Myocyte (in vitro differentiated cells): ENCODE measurements around the gene RHBDF1. TPM values are rescaled to one million over a fixed set of nuclear protein-coding genes. Genes with fewer than 3 reads are reported as not detected.
"Not testable (repeated sequence)": the region's sequence is repeated elsewhere in the genome, so short reads cannot be mapped to it uniquely, and the experiment has no call there.

Experiments
- DNase-seq: peaks from one replicate; pipeline ENCODE4 v3.0.0-alpha.2; 2012; ENCODE audit warnings: low read depth
- total RNA-seq: library from RNA; depleted of rRNA; stranded (reverse); fragments of >200 nt; gene quantifications from 2 replicates; pipeline ENCODE4 v1.2.3, GENCODE V29; 2014

Gene RHBDF1
- total RNA-seq, 1 donor from 2014 or later = 103 TPM

DNA sequence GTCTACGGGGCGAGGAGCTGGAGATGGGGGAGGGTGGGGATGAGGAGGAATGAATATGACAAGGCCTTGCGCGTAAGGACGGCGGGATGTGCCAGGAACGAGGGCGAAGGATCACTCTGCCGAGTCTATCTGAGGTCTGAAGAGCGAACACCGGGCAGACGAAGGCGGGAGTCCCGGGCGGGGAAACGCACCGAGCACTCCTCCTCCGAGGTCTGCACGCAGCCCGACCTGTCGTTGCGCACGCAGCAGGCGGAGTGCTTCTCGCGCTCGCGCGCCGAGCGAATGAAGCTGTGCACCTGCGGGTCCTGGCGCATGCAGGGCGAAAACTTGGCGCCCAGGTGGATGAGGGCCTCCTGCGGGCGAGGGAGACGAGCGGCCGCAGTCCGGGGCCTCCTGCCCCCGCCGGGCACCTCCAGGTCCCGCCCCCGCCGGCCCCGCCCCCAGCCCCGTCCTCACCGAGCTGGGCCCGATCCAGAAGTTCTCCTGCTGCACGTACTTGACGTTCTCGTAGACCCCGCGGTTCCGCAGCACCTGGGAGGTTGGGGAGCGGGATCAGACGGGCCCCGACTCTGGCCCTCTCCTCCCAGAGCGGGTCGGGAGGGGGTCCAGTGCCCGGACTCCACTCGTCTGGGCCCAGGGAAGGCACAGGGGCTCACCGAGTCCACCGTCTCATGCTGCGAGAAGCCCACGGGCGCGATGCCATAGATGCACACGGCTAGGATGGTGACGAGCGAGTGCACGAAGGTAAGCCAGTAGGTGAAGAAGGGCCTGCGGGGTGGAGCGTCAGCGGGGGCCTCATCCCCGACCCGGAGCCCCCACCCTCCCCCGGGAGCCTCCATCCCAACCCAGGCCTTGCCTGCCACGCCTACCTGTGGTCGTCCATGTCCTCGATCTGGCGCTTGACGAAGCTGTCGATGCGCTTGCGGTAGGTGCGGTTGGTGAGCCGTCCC is 11.2 kb downstream of the RHBDF1 start:
- DNase-seq = no peak

DNA sequence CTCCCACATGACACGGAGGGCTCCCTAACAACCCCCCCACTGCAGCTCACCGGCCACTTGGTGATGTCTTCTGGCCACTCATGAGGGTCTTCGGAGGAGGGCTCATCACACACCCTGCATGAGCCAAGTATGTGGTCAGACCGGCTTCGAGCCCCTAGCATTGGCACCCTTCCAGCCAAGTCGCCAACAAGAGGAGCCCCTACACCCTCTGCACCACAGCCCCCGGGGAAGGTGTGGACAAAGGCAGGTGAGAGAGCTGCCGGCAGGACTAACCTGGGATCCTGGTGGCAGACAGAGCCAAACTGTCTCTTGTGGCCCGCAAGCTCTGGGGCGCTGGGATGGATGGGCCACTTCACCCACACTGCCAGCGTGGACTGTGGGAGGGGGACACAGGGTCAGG is 12.3 kb downstream of the RHBDF1 start:
- DNase-seq = no peak

DNA sequence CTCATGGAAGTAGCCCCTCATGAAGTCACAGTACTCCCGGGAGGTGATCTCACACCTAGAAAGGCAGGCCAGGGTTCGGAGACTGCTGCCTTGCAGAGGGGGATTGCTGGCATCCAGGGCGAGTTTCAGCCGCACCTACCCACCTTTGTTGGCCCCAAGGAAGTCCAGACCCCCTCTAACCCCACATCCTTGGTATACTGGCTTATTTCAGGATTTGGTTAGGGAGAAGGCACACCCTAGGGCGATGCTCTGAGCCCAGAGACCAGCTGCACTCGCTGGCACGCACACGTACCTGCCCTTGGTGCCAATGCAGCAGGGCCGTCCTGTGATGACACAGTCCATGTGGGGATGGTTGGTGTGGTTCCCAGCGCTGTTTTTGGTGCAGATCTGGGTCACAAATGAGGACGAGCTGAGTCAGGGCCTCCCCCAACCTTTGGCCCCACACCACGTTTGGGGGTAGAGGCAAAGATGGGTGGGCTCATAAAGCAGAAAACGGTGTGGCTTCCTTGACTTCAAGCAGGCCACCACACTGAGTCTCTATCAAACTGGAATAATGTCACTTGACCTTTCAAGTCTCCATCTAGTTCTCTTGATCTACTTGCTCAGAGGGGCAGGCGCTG is 12.9 kb downstream of the RHBDF1 start:
- DNase-seq = no peak

DNA sequence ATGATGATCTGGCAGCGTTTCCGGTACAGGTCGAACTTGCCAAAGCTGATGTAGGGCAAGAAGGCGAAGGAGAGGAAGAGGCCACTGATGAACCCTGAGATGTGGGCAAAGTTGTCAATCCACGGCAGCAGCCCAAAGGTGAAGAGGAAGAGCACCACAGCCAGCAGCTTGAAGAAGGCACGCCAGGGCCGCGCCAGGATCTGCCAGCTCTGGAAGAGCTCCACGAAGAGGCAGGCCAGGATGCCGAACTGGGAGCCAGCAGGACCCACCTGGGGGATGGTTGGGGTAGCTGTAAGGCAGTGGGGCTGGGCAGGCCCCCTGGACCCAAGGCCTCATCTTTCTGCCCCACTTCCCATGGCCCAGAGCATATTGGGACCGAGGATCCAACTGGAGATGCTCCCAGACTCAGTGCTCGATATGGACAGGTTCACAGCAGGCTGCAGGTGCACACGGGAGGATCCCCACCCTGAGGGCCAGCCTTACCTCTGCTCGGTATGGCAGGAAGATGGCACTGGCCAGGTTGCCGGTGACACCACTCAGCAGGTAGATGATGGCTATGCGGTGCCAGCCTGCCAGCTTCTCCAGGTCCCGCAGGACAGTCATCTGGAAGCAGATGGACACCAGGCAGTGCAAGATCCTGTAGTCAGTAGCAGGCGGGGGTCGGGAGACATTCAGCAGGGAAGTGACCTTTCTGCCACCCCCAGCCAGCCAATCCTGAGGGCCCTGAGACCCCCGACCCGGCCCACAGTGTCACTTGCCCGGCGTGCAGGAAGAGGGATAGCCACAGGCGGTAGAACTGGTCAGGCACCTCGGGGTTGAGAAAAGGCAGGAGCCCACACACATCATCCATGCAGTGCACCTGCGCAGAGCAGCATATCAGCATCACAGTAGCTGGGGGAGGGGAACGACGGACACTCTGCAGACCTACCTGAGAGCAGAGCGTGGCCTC is 13.7 kb downstream of the RHBDF1 start:
- DNase-seq = no peak

DNA sequence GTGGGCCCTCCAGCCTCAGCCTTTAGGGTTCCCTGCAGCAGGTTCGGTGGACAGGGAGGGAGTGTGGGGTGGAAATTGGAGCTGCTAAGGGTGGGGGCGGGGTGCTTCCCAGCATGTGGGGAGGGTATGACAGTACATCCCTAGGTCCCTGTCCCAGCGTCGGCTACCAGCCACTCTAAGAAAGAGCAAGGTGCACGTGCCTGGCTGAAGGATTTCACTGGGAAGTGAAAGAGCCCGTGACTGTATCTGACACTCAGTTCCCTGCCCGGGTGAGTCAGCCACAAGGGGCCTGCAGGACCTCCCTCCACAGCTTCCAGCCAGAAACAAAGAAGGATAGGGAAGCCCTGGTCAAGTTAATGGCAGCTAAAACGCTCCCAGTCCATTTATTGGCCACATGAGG is 14.7 kb downstream of the RHBDF1 start:
- DNase-seq = no peak

DNA sequence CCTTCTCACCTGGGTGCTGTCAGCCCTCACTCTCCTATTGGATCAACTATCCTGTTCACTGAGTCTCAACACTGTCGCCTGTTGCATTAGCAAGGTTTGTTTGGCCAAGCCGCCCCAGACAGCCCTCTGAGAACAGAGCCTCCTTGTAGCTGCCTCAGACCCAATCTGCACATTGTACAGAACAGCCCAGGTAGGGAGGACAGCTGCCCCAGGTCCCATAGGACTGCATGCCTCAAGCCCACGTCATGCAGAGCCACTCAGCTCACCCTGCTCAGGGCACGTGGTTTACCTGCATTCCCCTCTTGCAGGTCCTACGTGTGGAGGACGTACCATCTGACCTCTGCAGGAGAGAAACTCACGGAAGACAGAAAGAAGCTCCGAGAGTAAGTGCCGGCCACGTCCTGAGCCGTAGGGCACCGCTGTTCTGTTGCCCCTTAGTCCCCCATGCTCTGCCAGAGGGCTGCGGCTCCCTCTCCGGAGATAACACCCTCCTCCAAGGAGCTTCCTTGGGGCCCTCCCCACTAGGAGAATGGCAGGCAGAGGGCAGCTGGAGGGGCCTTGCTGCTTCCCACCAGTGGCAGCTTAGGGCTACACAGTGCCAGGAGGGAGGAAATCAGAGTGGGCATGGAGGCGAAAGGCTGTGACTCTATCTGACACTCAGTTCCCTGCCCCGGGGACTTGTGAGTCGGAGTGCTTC is 16.1 kb downstream of the RHBDF1 start:
- no peak for DNase-seq

DNA sequence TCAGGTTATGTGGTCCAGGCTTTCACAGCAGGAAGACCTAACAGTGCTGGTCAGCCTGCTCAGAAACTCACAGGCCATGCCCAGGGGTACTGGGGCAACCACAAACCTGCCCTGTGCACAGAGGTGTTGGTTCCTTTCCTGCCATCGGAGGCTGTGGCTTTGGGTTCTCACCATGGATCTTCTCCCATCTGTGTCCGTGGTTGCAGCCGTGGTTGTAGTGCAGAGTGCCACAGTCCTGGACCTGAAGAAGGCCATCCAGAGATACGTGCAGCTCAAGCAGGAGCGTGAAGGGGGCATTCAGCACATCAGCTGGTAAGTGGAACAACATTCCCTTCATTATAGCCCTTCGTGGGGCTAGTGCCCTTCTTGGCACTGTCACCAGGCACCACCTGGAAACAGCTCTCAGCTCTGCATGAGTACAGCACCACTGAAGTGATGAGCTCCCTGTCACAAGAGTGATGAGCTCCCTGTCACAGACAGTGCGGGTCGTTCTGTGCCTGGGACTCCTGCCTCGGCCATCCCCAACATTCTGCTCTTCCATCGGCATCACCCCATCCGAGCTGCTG is 16.8 kb downstream of the RHBDF1 start:
- peak; percentile 64 for DNase-seq

DNA sequence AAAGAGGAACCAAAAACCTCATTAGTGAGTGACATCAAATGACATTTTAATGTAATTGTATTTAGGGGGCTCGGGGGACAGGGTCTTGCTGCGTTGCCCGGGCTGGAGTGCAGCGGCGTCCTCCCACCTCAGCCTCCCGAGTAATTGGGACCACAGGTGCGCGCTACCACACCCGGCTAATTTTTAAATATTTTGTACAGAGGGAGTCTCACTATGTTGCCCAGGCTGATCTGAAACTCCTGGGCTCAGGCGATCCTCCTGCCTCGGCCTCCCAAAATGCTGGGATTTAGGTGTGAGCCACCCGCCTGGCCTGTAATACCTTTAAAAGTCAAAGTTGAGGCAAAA is 18.2 kb downstream of the RHBDF1 start:
- no peak for DNase-seq

DNA sequence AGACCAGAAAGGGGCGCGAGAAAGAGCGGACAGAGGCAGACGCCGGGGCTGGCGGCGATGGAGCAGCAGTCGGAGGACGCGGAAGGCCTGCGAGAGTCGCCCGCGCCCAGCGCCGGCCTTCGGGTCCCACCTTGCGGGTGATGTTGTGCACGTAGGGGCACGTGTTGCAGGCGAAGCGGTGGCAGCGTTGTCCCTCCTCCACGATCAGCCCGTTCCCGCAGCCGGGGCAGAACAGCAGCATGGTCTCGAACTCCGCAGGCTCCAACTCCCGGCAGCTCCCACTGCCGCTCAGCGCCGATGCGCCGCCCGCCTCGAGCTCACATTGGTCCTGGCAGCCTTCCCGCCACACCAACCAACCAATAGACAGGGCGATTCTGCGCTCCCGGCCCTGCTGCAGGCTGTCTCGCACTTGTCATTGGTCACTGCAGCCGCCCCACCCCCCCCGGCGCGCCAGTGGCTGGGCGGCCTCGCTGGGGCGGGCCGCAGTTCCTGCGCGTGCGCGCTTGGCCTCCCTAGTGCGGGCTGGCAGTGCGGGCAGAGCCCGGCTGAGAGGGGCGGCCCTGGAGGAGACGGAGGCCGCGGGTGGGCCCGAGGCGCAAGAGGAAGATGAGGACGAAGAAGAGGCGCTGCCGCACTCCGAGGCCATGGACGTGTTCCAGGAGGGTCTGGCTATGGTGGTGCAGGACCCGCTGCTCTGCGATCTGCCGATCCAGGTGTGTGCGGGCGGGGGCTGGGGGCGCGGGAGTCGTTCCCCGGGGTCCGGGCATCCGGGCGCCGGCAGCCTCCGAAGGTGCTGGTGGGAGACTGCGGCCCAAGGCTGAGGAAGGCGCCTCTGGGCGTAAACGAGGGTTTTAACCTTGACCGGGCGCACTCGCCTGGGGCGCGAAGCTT is 18.8 kb downstream of the RHBDF1 start, which contains the start of the genes POLR3K and SNRNP25:
Gene POLR3K, minus strand, starts transcription at position 263 of the 891 bp plus-strand sequence. Its CDS starts 22 bp downstream, at position 241.
Gene SNRNP25, plus strand, starts transcription at position 483 of the 891 bp plus-strand sequence. Its CDS starts 189 bp downstream, at position 672.
- peak; percentile 98 for DNase-seq

DNA sequence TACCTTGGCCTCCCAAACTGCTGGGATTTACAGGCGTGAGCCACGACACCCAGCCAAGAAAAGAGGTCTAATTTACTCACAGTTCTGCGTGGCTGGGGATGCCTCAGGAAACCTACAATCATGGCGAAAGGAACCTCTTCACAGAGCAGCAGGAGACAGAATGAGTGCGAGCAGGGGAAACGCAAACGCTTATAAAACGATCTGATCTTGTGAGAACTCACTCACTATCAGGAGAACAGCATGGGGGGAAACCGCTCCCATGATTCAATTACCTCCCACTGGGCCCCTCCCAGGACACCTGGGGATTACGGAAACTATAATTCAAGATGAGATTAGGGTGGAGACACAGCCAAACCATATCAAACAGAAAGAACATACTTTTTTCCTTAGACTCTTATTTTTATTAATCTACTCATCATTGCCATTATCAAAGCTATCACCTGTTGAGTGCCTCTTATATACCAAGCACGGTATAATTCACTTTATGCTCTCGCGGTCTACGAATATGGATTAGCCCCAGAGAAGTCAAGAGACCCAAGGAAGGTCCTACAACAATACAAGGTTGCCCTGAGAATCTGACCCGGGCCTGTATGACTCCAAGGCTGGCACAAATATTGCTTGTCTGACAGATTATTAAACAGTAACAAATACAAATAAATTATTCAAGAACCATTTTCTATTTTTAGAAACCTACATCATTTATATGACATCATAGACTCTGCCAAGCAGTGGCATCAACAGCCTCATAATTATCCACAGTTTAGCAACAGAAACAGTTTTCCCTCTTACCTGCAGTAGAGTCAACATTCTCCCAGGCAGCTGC is 21.5 kb downstream of the RHBDF1 start:
- no peak for DNase-seq

DNA sequence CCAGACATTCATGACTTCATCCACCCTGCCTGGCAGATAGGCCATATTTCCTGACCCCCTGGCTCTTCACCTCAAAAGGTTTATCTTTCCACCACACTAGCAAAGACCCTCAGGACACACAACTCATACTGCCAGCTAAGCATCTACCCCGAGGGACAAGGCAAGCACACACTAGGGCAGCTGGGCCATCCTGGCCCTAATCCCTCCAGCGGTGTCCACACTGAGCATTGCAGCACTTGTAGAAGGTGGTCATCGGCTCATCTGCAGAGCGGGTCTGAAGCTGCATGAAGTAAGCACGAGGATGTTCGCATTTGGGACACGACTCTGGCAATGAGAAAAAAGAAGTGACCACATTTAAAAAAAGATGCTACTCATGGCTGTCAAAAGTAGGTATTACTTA is 25.2 kb downstream of the RHBDF1 start:
- DNase-seq = no peak

DNA sequence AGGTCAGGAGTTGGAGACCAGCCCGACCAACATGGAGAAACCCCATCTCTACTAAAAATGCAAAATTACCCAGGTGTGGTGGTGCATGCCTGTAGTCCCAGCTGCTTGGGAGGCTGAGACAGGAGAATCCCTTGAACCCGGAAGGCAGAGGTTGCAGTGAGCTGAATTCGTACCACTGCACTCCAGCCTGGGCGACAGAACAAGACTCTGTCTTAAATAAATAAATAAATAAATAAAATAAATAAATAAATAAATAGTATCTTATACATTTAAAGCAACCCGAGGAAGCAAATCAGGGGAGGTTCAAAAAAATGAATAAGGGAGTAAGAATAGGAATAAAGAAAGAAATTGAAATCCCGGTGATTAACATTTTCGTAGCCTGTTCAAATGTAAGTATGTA is 25.9 kb downstream of the RHBDF1 start:
- not testable (repeated sequence) for DNase-seq

DNA sequence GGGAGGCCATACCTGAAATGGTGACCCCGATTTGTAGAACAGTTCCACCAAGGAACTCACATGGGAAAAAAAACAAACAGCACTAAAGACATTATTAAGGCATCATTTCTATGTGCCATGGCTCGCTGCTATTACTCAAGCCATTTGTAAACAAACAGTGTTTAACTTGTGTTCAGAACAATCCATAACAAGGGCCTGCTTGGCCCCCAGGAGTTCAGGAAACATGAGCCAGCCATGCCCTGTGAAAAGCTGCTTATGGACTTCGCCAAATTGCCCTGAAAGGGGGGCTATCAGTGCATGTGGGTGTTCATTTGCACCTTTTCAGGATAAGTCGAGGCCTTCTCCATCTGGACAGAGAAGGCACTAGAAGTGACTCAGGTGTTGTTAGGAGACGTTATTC is 27.0 kb downstream of the RHBDF1 start:
- no peak for DNase-seq

DNA sequence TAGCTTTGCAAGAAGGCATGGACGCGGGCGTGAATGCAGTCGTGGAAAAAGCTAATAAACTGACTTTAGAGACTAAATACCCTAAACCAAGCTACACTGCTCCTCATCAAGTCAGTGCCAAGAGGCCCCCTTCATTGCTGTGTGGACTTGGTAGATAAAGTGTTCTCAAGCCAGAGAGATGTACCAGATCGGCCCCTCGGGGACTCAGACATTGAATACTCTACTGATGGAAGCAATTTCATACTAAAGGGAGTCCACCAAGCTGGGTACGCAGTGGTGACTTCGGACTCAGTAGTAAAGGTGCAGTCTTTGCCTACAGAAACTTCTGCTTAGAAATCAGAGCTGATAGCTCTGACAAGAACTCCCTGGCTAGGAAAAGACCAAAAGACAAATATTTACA is 27.8 kb downstream of the RHBDF1 start:
- no peak for DNase-seq

DNA sequence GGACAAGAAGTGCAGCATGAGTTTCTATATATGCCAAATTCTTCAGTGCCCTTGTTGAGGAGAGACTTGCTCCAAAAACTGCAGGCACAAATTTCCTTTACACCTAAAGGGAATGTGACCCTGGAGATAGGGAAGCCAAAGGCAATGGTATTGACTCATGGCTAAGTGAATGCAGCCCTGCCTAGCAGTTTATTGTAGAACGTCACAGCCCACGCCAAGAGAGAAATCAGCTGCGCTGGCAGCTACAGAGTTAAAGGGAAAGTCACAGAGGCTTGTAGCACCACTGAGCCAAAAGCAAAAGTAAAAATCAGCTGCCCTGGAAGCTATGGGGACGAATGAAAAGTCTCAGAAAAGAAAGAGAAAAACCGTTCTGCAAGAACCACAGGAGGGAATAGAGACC is 29.1 kb downstream of the RHBDF1 start:
- DNase-seq = no peak

DNA sequence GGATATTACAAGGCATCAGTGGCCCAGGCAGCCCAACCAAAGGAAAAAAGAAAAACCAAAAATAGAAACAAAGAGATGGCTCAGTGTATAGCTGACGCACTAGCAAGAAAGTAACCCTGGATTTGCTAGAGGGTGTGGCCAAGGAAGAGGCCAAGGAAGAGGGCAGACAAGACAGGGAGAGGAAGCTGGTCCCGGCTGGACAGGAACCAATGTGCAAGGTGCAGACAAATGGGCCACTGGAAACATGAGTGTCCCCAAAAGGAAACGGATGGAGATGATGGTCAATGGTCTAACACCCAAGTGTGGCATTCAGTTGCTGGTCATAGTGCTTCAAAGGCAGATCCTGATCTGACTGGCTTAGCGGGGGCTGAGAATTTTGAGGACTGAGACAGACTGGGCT is 29.7 kb downstream of the RHBDF1 start:
- DNase-seq = no peak

DNA sequence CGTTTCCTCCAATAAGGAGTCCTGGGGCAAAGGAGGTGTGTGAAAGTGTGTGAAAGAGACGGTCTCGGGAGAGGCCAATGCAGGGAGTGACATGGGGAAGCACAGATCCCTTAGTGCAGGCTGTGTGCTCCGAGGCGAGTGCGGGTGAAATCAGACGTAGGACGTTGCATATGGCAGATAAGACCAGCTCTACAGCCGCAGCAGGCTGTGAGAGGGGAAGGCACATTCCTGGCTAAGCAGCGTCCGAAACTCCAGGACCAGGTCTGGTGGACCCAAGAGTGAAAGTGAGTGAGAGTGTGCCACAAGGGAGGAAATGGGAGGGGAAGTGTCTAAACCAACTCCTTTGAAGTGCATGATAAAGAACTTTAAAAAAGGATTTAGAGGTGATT is 30.4 kb downstream of the RHBDF1 start:
- DNase-seq = no peak

DNA sequence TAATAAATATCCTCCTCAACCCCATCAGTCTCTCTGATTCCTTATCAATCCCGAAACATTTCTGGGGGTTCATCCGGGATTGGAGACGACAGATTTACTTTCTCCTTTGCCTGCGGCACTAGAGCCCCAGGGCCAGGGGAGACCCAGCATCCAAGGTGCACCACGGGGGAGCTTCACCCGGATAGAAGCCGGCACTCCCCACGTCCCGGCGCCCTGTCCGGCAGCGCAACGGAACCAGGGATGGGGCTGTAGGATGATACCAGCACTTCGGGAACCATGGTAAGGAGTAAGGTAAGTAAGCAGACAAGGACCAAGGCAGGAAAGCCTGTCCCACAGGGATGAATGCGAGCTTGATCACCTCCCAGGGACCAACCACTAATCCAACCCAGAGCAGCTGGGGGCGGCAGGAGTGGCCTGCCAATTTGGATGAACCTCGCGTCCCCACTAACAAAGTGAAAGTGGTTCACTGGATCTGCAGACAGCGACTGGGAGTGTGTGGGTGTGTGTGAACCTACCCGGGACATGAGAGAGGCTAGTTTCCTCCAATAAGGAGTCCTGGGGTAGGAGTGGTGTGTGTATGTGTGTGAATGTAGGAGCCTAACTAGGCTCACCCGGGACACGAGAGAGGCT is 30.9 kb downstream of the RHBDF1 start:
- DNase-seq = peak; percentile 48
